Lower lobe of right lung (tissue), 2 donors: ENCODE results near the gene BGN. TPM values are rescaled to one million over a fixed set of nuclear protein-coding genes. Genes with fewer than 3 reads are reported as not detected.

Experiments
- ATAC-seq, 2 donors: fragments of 200-7000 bp; cut with Tn5 transposase; one replicate each; pipeline ENCODE4 v1.9.1; 2020 to 2022; ENCODE audit warnings: mild to moderate bottlenecking in 2 of 2, moderate library complexity in 2 of 2
- DNase-seq: peaks from one replicate; pipeline ENCODE4 v3.0.0-alpha.2; 2020
- H3K27ac ChIP-seq: fragments of 200-600 bp; one replicate; pipeline ENCODE4 v1.8.0; 2022
- H3K27me3 ChIP-seq: fragments of 200-600 bp; one replicate; pipeline ENCODE4 v1.8.0; 2022; ENCODE audit warnings: low read depth
- H3K36me3 ChIP-seq: fragments of 200-600 bp; one replicate; pipeline ENCODE4 v1.8.0; 2022; ENCODE audit warnings: mild to moderate bottlenecking
- H3K4me1 ChIP-seq: fragments of 200-600 bp; one replicate; pipeline ENCODE4 v1.8.0; 2022
- H3K4me3 ChIP-seq: fragments of 200-600 bp; one replicate; pipeline ENCODE4 v1.8.0; 2022; ENCODE audit warnings: mild to moderate bottlenecking
- H3K9me3 ChIP-seq: fragments of 200-600 bp; one replicate; pipeline ENCODE4 v1.8.0; 2022
- intact Hi-C: fragments of 100-400 bp; cut with DNase I; formaldehyde crosslinking; loops from one replicate; pipeline ENCODE4 v1.11.0; 2022
- total RNA-seq: library from RNA; stranded (reverse); fragmentation: NEBNext Ultra II Directional; extraction: Animal tissue kit (Norgen Biotek cat#: 25700); gene quantifications from one replicate; pipeline ENCODE4 v1.2.1, GENCODE V29; 2021
- TF ChIP-seq, protein P1 (sequence below): fragments of 200-600 bp; IDR thresholded peaks from one replicate; pipeline ENCODE4 v1.8.0; 2022; ENCODE audit warnings: antibody characterized with exemption, mild to moderate bottlenecking
- donor health status: DM: no; HTN: yes; CAD: no; lungs with severe emphysema.

BGN gene
- total RNA-seq, 1 donor from 2014 or later, result 157 TPM

DNA sequence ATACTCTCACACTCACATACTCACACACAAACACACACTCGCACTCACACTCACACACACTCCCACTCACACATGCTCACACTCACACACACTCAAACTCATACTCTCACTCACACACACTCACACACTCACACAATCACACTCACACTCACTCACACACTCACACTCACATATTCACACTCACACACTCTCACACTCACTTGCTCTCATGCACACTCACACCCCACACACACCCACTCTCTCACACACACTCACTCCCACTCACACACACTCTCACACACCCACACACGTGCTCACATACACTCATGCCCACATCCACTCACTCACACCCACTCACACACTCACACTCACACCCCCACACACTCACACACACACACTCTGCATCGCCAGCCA lies 17.7 kb downstream of the BGN start:
- TF ChIP-seq, protein P1, sequence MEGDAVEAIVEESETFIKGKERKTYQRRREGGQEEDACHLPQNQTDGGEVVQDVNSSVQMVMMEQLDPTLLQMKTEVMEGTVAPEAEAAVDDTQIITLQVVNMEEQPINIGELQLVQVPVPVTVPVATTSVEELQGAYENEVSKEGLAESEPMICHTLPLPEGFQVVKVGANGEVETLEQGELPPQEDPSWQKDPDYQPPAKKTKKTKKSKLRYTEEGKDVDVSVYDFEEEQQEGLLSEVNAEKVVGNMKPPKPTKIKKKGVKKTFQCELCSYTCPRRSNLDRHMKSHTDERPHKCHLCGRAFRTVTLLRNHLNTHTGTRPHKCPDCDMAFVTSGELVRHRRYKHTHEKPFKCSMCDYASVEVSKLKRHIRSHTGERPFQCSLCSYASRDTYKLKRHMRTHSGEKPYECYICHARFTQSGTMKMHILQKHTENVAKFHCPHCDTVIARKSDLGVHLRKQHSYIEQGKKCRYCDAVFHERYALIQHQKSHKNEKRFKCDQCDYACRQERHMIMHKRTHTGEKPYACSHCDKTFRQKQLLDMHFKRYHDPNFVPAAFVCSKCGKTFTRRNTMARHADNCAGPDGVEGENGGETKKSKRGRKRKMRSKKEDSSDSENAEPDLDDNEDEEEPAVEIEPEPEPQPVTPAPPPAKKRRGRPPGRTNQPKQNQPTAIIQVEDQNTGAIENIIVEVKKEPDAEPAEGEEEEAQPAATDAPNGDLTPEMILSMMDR, result no peak
- intact Hi-C loops, result no loop called here
- DNase-seq (no peak), ATAC-seq (no peak)
- no peaks in the 10 kb centered on the region for H3K4me1 ChIP-seq
- no peaks in the 10 kb centered on the region for H3K9me3 ChIP-seq
- no peak overlapping the region for H3K27ac ChIP-seq
- no peaks in the 10 kb centered on the region for H3K36me3 ChIP-seq
- peaks cover 7% of the 10 kb centered on the region for H3K27me3 ChIP-seq
- no peak overlapping the region for H3K4me3 ChIP-seq

DNA sequence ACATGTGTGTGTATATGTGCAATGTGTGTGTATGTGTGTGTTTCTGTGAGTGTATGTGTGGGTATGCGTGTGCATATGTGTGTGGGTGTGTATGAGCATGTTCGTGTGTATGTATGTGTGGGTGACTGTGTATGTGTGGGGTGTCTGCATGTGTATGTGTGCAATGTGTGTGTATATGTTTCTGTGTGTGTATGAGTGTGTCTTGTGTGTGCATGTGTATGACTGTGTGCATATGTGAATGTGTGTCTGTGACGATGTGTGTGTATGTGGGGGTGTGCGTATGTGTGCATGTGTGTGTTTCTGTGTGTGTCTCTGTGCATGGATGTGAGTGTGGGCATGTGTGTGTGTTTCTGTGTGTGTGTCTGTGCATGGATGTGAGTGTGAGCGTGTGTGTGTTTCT lies 18.5 kb downstream of the BGN start:
- intact Hi-C loops, result no loop called here
- ATAC-seq, result no peak

DNA sequence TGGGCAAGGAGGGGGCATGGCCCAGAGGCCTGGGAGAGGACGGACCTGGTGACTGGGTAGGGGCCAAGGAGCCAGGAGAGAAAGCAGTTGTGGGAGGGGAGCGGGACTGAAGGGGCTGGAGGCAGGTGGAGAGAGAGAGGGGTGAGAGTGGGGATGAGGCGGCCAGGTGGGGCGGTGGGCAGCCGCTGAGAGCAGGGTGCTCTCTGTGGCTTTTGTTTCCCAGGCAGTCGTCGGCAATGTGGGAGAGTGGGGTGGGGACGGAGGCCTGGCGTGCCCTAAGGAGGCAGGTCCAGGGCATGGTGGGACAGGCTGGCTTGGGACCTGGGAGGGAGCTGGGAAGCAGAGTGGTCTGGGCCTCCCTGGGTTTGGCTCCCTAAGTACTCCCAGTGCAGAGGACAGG lies 19.5 kb downstream of the BGN start:
- intact Hi-C loops, result no loop called here

More for the DNA sequence above, 18.5 kb downstream of the BGN start:
- Histone ChIP-seq H3K4me1 (no peaks in the 10 kb centered on the region), H3K9me3 (no peaks in the 10 kb centered on the region), H3K27me3 (peaks cover 7% of the 10 kb centered on the region), H3K36me3 (no peaks in the 10 kb centered on the region), H3K27ac (no peak overlapping the region), H3K4me3 (no peak overlapping the region)
- TF ChIP-seq, protein P1, result no peak
- DNase-seq, result no peak

DNA sequence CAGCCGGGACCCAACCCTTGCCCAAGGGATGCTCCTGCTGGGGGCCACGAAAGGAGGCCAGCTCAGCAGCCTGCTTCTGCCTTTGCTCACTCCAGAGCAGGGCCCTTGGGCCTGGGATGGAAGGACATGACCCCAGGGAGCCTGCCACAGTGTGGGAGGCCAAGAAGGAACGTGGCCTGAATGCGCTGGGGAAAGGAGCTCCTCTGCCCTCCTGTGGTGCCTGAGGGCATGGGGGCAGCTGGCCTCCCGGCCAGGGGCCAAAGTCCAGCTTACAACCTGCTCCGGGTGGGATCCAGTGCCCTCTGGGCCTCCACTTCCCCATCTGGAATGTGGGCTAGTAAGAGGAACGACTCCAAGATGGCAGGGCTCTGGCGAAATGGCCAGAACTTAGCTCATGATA lies 20.7 kb downstream of the BGN start:
- intact Hi-C loops, result no loop called here
- TF ChIP-seq, protein P1, result no peak
- Histone ChIP-seq H3K4me3 (no peak overlapping the region), H3K27ac (no peak overlapping the region), H3K9me3 (no peaks in the 10 kb centered on the region), H3K36me3 (no peaks in the 10 kb centered on the region), H3K27me3 (peaks cover 7% of the 10 kb centered on the region), H3K4me1 (no peaks in the 10 kb centered on the region)
- ATAC-seq (no peak), DNase-seq (no peak)

More for the DNA sequence above, 19.5 kb downstream of the BGN start:
- Histone ChIP-seq H3K36me3 (no peaks in the 10 kb centered on the region), H3K9me3 (no peaks in the 10 kb centered on the region), H3K4me1 (no peaks in the 10 kb centered on the region), H3K27ac (no peak overlapping the region), H3K27me3 (peaks cover 7% of the 10 kb centered on the region), H3K4me3 (no peak overlapping the region)
- TF ChIP-seq, protein P1, result no peak
- ATAC-seq, result no peak
- no peak for DNase-seq

DNA sequence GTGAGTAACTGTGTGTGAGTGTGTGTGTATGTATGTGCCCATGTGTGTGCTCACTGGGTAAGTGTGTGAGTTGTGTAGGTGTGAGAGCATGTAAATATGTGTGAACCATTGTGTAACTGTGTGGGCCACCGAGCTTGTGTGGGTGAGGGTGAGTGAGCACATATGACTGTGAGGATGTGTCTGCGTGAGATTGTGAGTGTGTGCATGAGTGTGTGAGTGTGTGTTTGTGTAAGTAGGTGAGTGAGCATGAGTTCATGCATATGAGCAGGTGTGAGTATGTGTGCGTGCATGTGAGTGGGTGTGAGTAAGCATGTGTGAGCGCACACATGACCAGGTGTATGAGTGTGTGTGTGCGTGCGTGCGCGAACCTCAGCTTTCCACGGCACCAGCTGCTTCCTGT lies 21.3 kb downstream of the BGN start:
- no peak for ATAC-seq
- Histone ChIP-seq H3K27me3 (peaks cover 7% of the 10 kb centered on the region), H3K36me3 (no peaks in the 10 kb centered on the region)

More for the DNA sequence above, 21.3 kb downstream of the BGN start:
- H3K4me1 ChIP-seq, result no peaks in the 10 kb centered on the region
- H3K9me3 ChIP-seq, result no peaks in the 10 kb centered on the region
- no peak for DNase-seq
- H3K4me3 ChIP-seq, result no peak overlapping the region
- TF ChIP-seq, protein P1, result no peak
- no peak overlapping the region for H3K27ac ChIP-seq
- intact Hi-C loops, result no loop called here
